Measurements from ENCODE around the gene NANOS1.

The NANOS1 gene

GRCh38 chr10:119051775-119052174, 22.3 kb downstream of the NANOS1 start:
- intact Hi-C loops (cut with DNase I), result no loop called here
- no peak for DNase-seq

GRCh38 chr10:119055472-119055871, 26.0 kb downstream of the NANOS1 start:
- intact Hi-C loops (cut with DNase I), result no loop called here
- no peak for DNase-seq

- intact Hi-C loops (cut with DNase I), result no loop called here
- no peak for DNase-seq
Observed at GRCh38 chr10:119058010-119058409, 28.5 kb downstream of the NANOS1 start.

GRCh38 chr10:119059557-119059956, 30.0 kb downstream of the NANOS1 start:
- intact Hi-C loops (cut with DNase I), result no loop called here
- DNase-seq, result no peak

GRCh38 chr10:119060107-119060506, 30.6 kb downstream of the NANOS1 start:
- intact Hi-C loops (cut with DNase I), result no loop called here

GRCh38 chr10:119061352-119061751, 31.8 kb downstream of the NANOS1 start:
- no peak for DNase-seq
- intact Hi-C loops (cut with DNase I), result no loop called here

More at GRCh38 chr10:119060107-119060506, 30.6 kb downstream of the NANOS1 start:
- no peak for DNase-seq

GRCh38 chr10:119061926-119062325, 32.4 kb downstream of the NANOS1 start:
- intact Hi-C loops (cut with DNase I), result no loop called here
- no peak for DNase-seq

GRCh38 chr10:119070395-119071165, 41.1 kb downstream of the NANOS1 start:
- intact Hi-C loops (cut with DNase I), result no loop called here
- no peak for DNase-seq

GRCh38 chr10:119073584-119073983, 44.1 kb downstream of the NANOS1 start:
- no peak for DNase-seq
- intact Hi-C loops (cut with DNase I), result no loop called here

GRCh38 chr10:119078422-119079179, 49.1 kb downstream of the NANOS1 start:
- DNase-seq, result no peak
- intact Hi-C loops (cut with DNase I), result loop anchor here (5.0 kb wide), 1 partner anchor 46 kb away; no protein-coding TSS in a partner anchor

- intact Hi-C loops (cut with DNase I), result loop anchor here (2.0 to 5.0 kb wide), 2 partner anchors 25 to 48 kb away; partner anchors contain the start of gene DENND10
- peak in 9 of 10 donors; percentile 36 to 92 (median 51) for DNase-seq
Observed at GRCh38 chr10:119079599-119080520, 50.3 kb downstream of the NANOS1 start.

- intact Hi-C loops (cut with DNase I), result loop anchor here (2.0 kb wide), 1 partner anchor 24 kb away; the partner anchor contains the start of gene DENND10
- DNase-seq, result peak; percentile 88 to 99 (median 91)
Observed at GRCh38 chr10:119080521-119081259, 51.2 kb downstream of the NANOS1 start, which contains the start of gene EIF3A. Gene EIF3A, minus strand, starts transcription at chr10:119080817. Its CDS starts 141 bp downstream, at chr10:119080676.
